Activated CD4-positive, alpha-beta memory T cell treated with anti-CD3 and anti-CD28 coated beads, Interleukin-2, amount 10 ng/mL, durations not matched to agents 7 days and 5 days (primary cell): ENCODE measurements around the gene SCARF2. TPM values are rescaled to one million over a fixed set of nuclear protein-coding genes. Genes with fewer than 3 reads are reported as not detected.

ENCODE experiments used
- CTCF ChIA-PET: fragments of 350-600 bp; sonication (Branson Sonifier 250); formaldehyde crosslinking; loops from one replicate; lab custom pipeline; 2021; ENCODE audit warnings: antibody characterized with exemption, inconsistent platforms; lab: Charles Lee
- POLR2A ChIA-PET: fragments of 350-600 bp; sonication (Branson Sonifier 250); formaldehyde crosslinking; loops from one replicate; lab custom pipeline; 2021; ENCODE audit warnings: antibody characterized with exemption; lab: Charles Lee
- DNase-seq: peaks from one replicate; pipeline ENCODE4 v3.0.0-alpha.2; 2020
- H3K27ac Mint-ChIP-seq: one replicate; pipeline ENCODE4 v1.8.0; 2021; ENCODE audit warnings: mild to moderate bottlenecking, mixed read lengths
- H3K27me3 Mint-ChIP-seq: one replicate; pipeline ENCODE4 v1.8.0; 2021; ENCODE audit warnings: mixed read lengths
- H3K36me3 Mint-ChIP-seq: one replicate; pipeline ENCODE4 v1.8.0; 2021; ENCODE audit warnings: low read depth, mixed read lengths
- H3K4me1 Mint-ChIP-seq: one replicate; pipeline ENCODE4 v1.8.0; 2021; ENCODE audit warnings: mixed read lengths
- H3K4me3 Mint-ChIP-seq: one replicate; pipeline ENCODE4 v1.8.0; 2021; ENCODE audit warnings: mild to moderate bottlenecking, mixed read lengths
- H3K9me3 Mint-ChIP-seq: one replicate; pipeline ENCODE4 v1.8.0; 2021; ENCODE audit warnings: mixed read lengths
- total RNA-seq, 2 experiments: library from RNA; stranded (reverse); gene quantifications; one replicate each; pipeline ENCODE4 v1.2.3, GENCODE V29; 2021

Gene SCARF2
- total RNA-seq, 2 experiments from 2014 or later = 1.1 to 1.2 TPM

- H3K9me3 Mint-ChIP-seq = no peaks in the 10 kb centered on the region
- no peak overlapping the region for H3K27ac Mint-ChIP-seq
- peaks cover 53% of the 10 kb centered on the region for H3K27me3 Mint-ChIP-seq
- POLR2A ChIA-PET = no interaction called here
- CTCF ChIA-PET = interaction anchor here (1.6 to 3.3 kb wide), 2 partner anchors 9 to 29 kb away, joined by 8 to 16 read pairs; no protein-coding TSS in a partner anchor
- no peak overlapping the region for H3K4me3 Mint-ChIP-seq
- peaks cover 21% of the 10 kb centered on the region for H3K4me1 Mint-ChIP-seq
- no peak for DNase-seq
- H3K36me3 Mint-ChIP-seq = no peaks in the 10 kb centered on the region
These were observed 10.3 kb downstream of the SCARF2 start for GRCh38 chr22:20427104-20427944.

GRCh38 chr22:20426259-20426615 lies 11.4 kb downstream of the SCARF2 start:
- no peak for DNase-seq
- ChIA-PET POLR2A (no interaction called here), CTCF (no interaction called here)
- H3K36me3 Mint-ChIP-seq = no peaks in the 10 kb centered on the region
- H3K27ac Mint-ChIP-seq = no peak overlapping the region
- H3K27me3 Mint-ChIP-seq = peaks cover 46% of the 10 kb centered on the region
- H3K4me1 Mint-ChIP-seq = peaks cover 18% of the 10 kb centered on the region
- H3K4me3 Mint-ChIP-seq = no peak overlapping the region
- H3K9me3 Mint-ChIP-seq = no peaks in the 10 kb centered on the region

GRCh38 chr22:20425566-20426258 lies 11.9 kb downstream of the SCARF2 start:
- CTCF ChIA-PET = no interaction called here
- POLR2A ChIA-PET = no interaction called here
- Mint-ChIP-seq H3K36me3 (no peaks in the 10 kb centered on the region), H3K27me3 (peaks cover 43% of the 10 kb centered on the region), H3K27ac (no peak overlapping the region), H3K4me1 (peaks cover 16% of the 10 kb centered on the region), H3K9me3 (no peaks in the 10 kb centered on the region), H3K4me3 (no peak overlapping the region)
- no peak for DNase-seq

- peaks cover 10% of the 10 kb centered on the region for H3K4me1 Mint-ChIP-seq
- H3K36me3 Mint-ChIP-seq = no peaks in the 10 kb centered on the region
- DNase-seq = no peak
- CTCF ChIA-PET = no interaction called here
- H3K9me3 Mint-ChIP-seq = no peaks in the 10 kb centered on the region
- peak overlapping the region; percentile 21 for H3K4me3 Mint-ChIP-seq
- no peak overlapping the region for H3K27ac Mint-ChIP-seq
- POLR2A ChIA-PET = no interaction called here
- peaks cover 37% of the 10 kb centered on the region for H3K27me3 Mint-ChIP-seq
These were observed 12.6 kb downstream of the SCARF2 start for GRCh38 chr22:20424932-20425565.

- Mint-ChIP-seq H3K9me3 (no peaks in the 10 kb centered on the region), H3K36me3 (no peaks in the 10 kb centered on the region), H3K4me1 (peaks cover 7% of the 10 kb centered on the region), H3K27ac (no peak overlapping the region), H3K27me3 (peaks cover 34% of the 10 kb centered on the region), H3K4me3 (no peak overlapping the region)
- POLR2A ChIA-PET = no interaction called here
- CTCF ChIA-PET = no interaction called here
- DNase-seq = no peak
These were observed 13.1 kb downstream of the SCARF2 start for GRCh38 chr22:20424568-20424931.

- DNase-seq = no peak
- H3K27ac Mint-ChIP-seq = no peak overlapping the region
- no peaks in the 10 kb centered on the region for H3K36me3 Mint-ChIP-seq
- no peaks in the 10 kb centered on the region for H3K9me3 Mint-ChIP-seq
- H3K4me1 Mint-ChIP-seq = peaks cover 8% of the 10 kb centered on the region
- peaks cover 33% of the 10 kb centered on the region for H3K27me3 Mint-ChIP-seq
- no peak overlapping the region for H3K4me3 Mint-ChIP-seq
- ChIA-PET POLR2A (no interaction called here), CTCF (no interaction called here)
These were observed 13.6 kb downstream of the SCARF2 start for GRCh38 chr22:20423906-20424551.

GRCh38 chr22:20423008-20423905 lies 14.4 kb downstream of the SCARF2 start:
- ChIA-PET CTCF (no interaction called here), POLR2A (no interaction called here)
- Mint-ChIP-seq H3K27ac (no peak overlapping the region), H3K4me1 (peaks cover 8% of the 10 kb centered on the region), H3K36me3 (no peaks in the 10 kb centered on the region), H3K9me3 (no peaks in the 10 kb centered on the region), H3K27me3 (peaks cover 27% of the 10 kb centered on the region), H3K4me3 (no peak overlapping the region)
- no peak for DNase-seq

- H3K9me3 Mint-ChIP-seq = no peaks in the 10 kb centered on the region
- no peak overlapping the region for H3K4me3 Mint-ChIP-seq
- POLR2A ChIA-PET = no interaction called here
- no peak for DNase-seq
- H3K4me1 Mint-ChIP-seq = peaks cover 9% of the 10 kb centered on the region
- CTCF ChIA-PET = no interaction called here
- no peaks in the 10 kb centered on the region for H3K36me3 Mint-ChIP-seq
- no peak overlapping the region for H3K27ac Mint-ChIP-seq
- peaks cover 22% of the 10 kb centered on the region for H3K27me3 Mint-ChIP-seq
These were observed 15.2 kb downstream of the SCARF2 start for GRCh38 chr22:20422271-20423007.

GRCh38 chr22:20421507-20421874 lies 16.1 kb downstream of the SCARF2 start:
- peaks cover 9% of the 10 kb centered on the region for H3K4me1 Mint-ChIP-seq
- no peaks in the 10 kb centered on the region for H3K9me3 Mint-ChIP-seq
- peaks cover 15% of the 10 kb centered on the region for H3K27me3 Mint-ChIP-seq
- ChIA-PET POLR2A (no interaction called here), CTCF (no interaction called here)
- no peak overlapping the region for H3K4me3 Mint-ChIP-seq
- H3K27ac Mint-ChIP-seq = no peak overlapping the region
- H3K36me3 Mint-ChIP-seq = no peaks in the 10 kb centered on the region
- no peak for DNase-seq

- DNase-seq = no peak
- Mint-ChIP-seq H3K9me3 (no peaks in the 10 kb centered on the region), H3K27me3 (peaks cover 16% of the 10 kb centered on the region), H3K27ac (no peak overlapping the region), H3K4me1 (peaks cover 9% of the 10 kb centered on the region), H3K36me3 (no peaks in the 10 kb centered on the region), H3K4me3 (no peak overlapping the region)
- CTCF ChIA-PET = interaction anchor here (2.5 kb wide), 1 partner anchor 35 kb away, joined by 93 read pairs; no protein-coding TSS in a partner anchor
- POLR2A ChIA-PET = no interaction called here
These were observed 17.3 kb downstream of the SCARF2 start for GRCh38 chr22:20420157-20420842.

GRCh38 chr22:20419664-20419951 lies 18.0 kb downstream of the SCARF2 start:
- Mint-ChIP-seq H3K4me1 (peaks cover 9% of the 10 kb centered on the region), H3K27me3 (peaks cover 17% of the 10 kb centered on the region), H3K4me3 (no peak overlapping the region), H3K27ac (no peak overlapping the region), H3K9me3 (no peaks in the 10 kb centered on the region), H3K36me3 (no peaks in the 10 kb centered on the region)
- CTCF ChIA-PET = interaction anchor here (0.7 to 2.6 kb wide), 5 partner anchors 9 to 152 kb away, joined by 4 to 93 read pairs (median 16); no protein-coding TSS in a partner anchor
- POLR2A ChIA-PET = no interaction called here
- DNase-seq = no peak
